Astrocyte of the cerebellum (primary cell): ENCODE measurements around the gene ICE2.

Experiments used
- DNase-seq: peaks from one replicate; pipeline ENCODE4 v3.0.0-alpha.2; 2011; ENCODE audit warnings: low read depth
- H3K4me3 ChIP-seq: 2 replicates; pipeline ENCODE4 v1.5.1; 2011; ENCODE audit warnings: mild to moderate bottlenecking, low read depth, low read length, moderate library complexity
- CTCF ChIP-seq: IDR thresholded peaks from 2 replicates; pipeline ENCODE4 v1.5.1; 2012; ENCODE audit warnings: low read length, low read depth, moderate library complexity, mild to moderate bottlenecking; ENCODE audit errors: missing control alignments
- in situ Hi-C: cut with HindIII; loops from 2 replicates; pipeline ENCODE4 v1.10.0; 2017; ENCODE audit warnings: low sequenced_read_pairs

Gene ICE2

GRCh38 chr15:60523056-60523455 lies 44.1 kb upstream of the ICE2 start:
- DNase-seq, result peak; percentile 16
- H3K4me3 ChIP-seq, result no peak overlapping the region
- no peak for TF ChIP-seq CTCF
- in situ Hi-C loops, result no loop called here

DNA sequence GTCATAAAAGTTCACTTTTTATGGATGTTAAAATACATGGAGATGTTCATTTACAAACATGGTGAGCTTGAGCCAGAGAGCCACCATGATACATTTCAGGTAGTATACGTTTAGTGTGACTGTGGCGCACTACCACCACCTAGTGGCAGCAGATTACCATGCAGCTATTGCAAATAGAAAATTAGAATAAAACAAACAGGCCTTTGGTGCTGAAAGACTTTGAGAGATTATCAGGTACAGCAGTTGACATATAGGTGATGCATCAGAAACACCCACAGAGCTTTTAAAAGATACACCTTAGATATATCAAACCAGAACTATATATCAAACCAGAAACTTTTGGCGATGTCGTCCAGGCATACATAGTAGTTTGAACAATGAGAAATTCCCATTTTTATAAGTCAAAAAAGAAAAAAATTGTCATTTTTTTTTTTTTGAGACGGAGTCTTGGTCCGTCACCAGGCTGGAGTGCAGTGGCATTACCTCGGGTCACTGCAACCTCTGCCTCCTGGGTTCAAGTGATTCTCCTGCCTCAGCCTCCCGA lies 42.0 kb upstream of the ICE2 start:
- TF ChIP-seq CTCF, result peak; percentile 93
- in situ Hi-C loops, result no loop called here
- H3K4me3 ChIP-seq, result no peak overlapping the region
- peak; percentile 53 for DNase-seq

DNA sequence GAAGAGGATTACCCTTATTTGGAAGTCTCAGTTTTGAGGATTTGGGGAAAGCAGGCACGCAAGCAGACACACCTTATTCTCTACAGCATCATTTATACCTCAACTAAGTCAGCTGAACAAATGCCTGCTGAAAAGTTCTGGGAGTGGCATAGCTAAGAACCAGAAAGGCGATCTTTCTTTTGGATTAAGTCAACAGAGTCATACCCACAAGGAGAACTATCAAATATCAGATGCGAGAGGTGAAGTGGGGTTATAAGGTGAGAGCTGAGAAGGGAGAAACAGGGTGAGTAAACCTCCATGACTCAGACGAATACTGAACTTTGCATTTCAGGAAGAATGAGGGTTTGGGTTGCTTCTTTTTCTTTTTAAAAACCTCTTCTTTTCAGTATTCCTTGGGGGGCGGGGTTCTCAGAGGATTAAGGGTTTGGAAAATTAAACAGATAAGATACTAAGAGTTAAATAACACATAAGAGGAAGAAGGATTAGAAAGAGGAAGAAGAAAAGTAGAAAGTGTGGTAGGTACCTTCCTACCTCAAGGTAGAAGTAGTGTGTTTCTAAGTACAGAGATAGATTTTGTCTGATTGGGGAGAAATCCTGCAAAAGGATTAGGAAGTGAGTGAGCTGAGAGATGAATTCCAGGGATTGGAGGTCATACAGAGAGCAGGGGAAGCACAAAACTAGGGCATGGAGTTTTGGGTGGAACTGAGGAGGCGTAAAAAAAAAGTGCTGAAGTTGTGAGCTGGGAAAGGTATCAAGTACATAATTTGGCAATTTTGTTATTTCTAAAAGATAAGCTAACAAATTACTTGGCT lies 41.3 kb upstream of the ICE2 start:
- in situ Hi-C loops, result no loop called here
- H3K4me3 ChIP-seq, result no peak overlapping the region
- DNase-seq, result no peak
- TF ChIP-seq CTCF, result no peak

DNA sequence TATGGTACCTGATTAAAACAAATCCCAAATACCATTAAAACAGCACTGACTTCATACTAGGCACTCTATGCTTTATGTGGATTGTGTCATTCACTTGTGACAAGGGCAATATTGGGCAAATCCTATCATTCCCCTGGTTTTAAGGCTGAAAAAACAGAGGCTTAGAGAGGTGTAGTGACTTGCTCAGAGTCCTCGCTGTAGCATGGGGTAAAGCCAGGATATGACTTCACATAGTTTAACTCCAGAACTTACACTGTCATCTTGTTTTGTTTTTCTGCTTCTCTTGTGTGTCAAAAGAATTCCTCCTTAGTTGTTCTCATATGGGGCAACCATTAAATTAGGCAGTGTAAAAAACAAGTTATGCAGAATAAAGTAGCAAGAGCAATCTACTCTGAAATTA lies 40.3 kb upstream of the ICE2 start:
- H3K4me3 ChIP-seq, result no peak overlapping the region
- TF ChIP-seq CTCF, result no peak
- in situ Hi-C loops, result no loop called here
- no peak for DNase-seq

DNA sequence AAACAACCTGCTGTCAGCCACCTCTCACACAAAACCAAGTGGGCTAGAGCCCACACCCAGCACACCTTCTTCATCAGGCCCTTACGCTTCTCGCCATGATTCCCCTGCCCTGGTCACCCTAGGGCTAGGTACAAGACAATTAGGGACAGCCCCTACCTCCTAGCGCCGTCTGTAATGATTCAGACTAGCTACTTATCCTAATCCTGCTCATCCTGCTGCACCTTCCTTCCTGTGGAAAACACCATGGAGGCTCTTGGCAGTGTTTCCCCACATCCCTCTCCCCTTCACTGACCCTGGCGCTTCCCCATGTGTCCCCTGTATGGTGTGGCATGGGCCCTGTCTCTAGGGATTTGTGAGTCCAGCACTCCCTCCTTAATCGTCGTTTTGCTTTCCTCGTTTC lies 39.6 kb upstream of the ICE2 start:
- H3K4me3 ChIP-seq, result no peak overlapping the region
- DNase-seq, result no peak
- no peak for TF ChIP-seq CTCF
- in situ Hi-C loops, result no loop called here

DNA sequence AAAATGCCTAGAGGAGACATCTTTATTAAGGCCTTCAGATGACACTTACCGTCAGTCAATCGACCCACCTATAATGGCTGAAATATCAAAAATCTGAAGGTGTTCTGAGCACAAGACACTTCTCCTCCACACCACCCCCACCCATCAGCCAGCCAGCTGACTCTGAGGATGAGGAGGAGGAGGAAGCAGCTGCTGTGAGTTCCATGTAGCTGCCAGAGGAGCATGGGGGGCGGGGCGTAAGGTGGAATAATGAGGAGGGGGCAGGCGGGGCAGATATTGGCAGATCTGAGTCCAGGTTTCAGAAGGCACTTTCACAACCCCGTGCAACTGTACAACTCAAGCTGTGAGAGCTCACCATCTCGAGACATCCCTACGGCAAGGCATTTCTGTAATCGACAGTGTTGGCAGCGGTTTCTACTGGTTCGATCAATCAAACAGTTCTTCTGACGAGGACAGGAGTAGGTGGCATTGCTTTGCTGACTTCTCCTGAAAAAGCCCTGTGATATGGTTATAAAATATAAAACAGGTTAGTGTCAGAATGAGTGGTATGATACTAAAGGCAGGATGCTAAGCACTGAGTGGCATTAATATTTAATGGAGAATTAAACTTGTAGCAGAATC lies 35.4 kb upstream of the ICE2 start:
- in situ Hi-C loops, result no loop called here
- no peak for TF ChIP-seq CTCF
- DNase-seq, result no peak
- no peak overlapping the region for H3K4me3 ChIP-seq
